Inferior parietal cortex (tissue), 1 donor: ENCODE measurements around the gene FAU.
"Not testable (repeated sequence)": the region's sequence is repeated elsewhere in the genome, so short reads cannot be mapped to it uniquely, and the experiment has no call there.

Experiments
- DNase-seq: peaks from one replicate; pipeline ENCODE4 v3.0.0-alpha.2; 2016; ENCODE audit errors: extremely low spot score

Gene FAU

GRCh38 chr11:65121865-65122696 is at the start of gene FAU, which contains the start of gene MRPL49:
TSS of gene FAU (minus strand) at chr11:65122134. CDS start at chr11:65121813, 321 bp downstream.
TSS of gene MRPL49 (plus strand) at chr11:65122321. CDS start at chr11:65122347, 26 bp downstream.
- DNase-seq, result peak; percentile 94

- peak; percentile 23 for DNase-seq
These were observed 48.2 kb upstream of the FAU start, which contains the start of gene SPDYC for GRCh38 chr11:65170058-65170534. TSS of gene SPDYC (plus strand) at chr11:65170233. CDS start at chr11:65171358, 1,125 bp downstream.

- no peak for DNase-seq
These were observed 47.3 kb upstream of the FAU start for GRCh38 chr11:65169164-65169641.

- DNase-seq, result no peak
These were observed 45.7 kb upstream of the FAU start for GRCh38 chr11:65167656-65168055.

GRCh38 chr11:65166893-65167292 is 45.0 kb upstream of the FAU start:
- DNase-seq, result no peak

- DNase-seq, result no peak
These were observed 43.7 kb upstream of the FAU start for GRCh38 chr11:65165410-65166317.

- DNase-seq, result no peak
These were observed 41.8 kb upstream of the FAU start for GRCh38 chr11:65163684-65164083.

- DNase-seq, result no peak
These were observed 38.7 kb upstream of the FAU start for GRCh38 chr11:65160643-65161042.

- DNase-seq, result no peak
These were observed 37.1 kb upstream of the FAU start for GRCh38 chr11:65159012-65159411.

- DNase-seq, result no peak
These were observed 35.4 kb upstream of the FAU start for GRCh38 chr11:65157336-65157735.

- DNase-seq, result no peak
These were observed 35.0 kb upstream of the FAU start for GRCh38 chr11:65156926-65157325.

GRCh38 chr11:65156256-65156655 is 34.3 kb upstream of the FAU start:
- no peak for DNase-seq

- no peak for DNase-seq
These were observed 30.2 kb upstream of the FAU start for GRCh38 chr11:65152122-65152521.

GRCh38 chr11:65151331-65151899 is 29.5 kb upstream of the FAU start:
- no peak for DNase-seq

- peak; percentile 45 for DNase-seq
These were observed 28.8 kb upstream of the FAU start for GRCh38 chr11:65150509-65151299.

GRCh38 chr11:65150131-65150508 is 28.2 kb upstream of the FAU start:
- DNase-seq, result not testable (repeated sequence)

- DNase-seq, result no peak
These were observed 26.7 kb upstream of the FAU start for GRCh38 chr11:65148657-65149056.

- no peak for DNase-seq
These were observed 25.6 kb upstream of the FAU start for GRCh38 chr11:65147352-65148075.

- no peak for DNase-seq
These were observed 20.1 kb upstream of the FAU start for GRCh38 chr11:65141896-65142494.
